Stomach (tissue), 9 donors: Measurements from ENCODE around the gene TACR3. TPM values are rescaled to one million over a fixed set of nuclear protein-coding genes. Genes with fewer than 3 reads are reported as not detected.

ENCODE experiments used
- DNase-seq, 2 donors: peaks; one replicate each; pipeline versions ENCODE4 v3.0.0 to v3.0.0-alpha.2; 2013 to 2019
- H3K27ac ChIP-seq, 5 donors: fragments of 200-600 bp in 4 of 5; sonication (generic) in 4 of 5; one replicate each; pipeline ENCODE4 v1.5.1; 2013 to 2019; ENCODE audit warnings: mild to moderate bottlenecking in 1 of 5, moderate library complexity in 1 of 5
- H3K27me3 ChIP-seq, 3 donors: fragments of 200-600 bp; sonication (generic); one replicate each; pipeline ENCODE4 v1.5.1; 2017 to 2019; ENCODE audit warnings: mixed run types in 1 of 3
- H3K36me3 ChIP-seq, 4 donors: fragments of 200-600 bp; sonication (generic); 1 replicate in 3 of 4; 2 replicates in 1 of 4; pipeline ENCODE4 v1.5.1; 2016 to 2019
- H3K4me1 ChIP-seq, 4 donors: fragments of 200-600 bp; sonication (generic); one replicate each; pipeline ENCODE4 v1.5.1; 2016 to 2019
- H3K4me3 ChIP-seq, 4 donors: fragments of 200-600 bp; sonication (generic) in 3 of 4; one replicate each; pipeline ENCODE4 v1.5.1; 2016 to 2019; ENCODE audit warnings: mild to moderate bottlenecking in 1 of 4
- H3K9me3 ChIP-seq, 4 donors: fragments of 200-600 bp; sonication (generic); one replicate each; pipeline ENCODE4 v1.5.1; 2016 to 2019
- EP300 ChIP-seq: sonication (generic); formaldehyde crosslinking; IDR thresholded peaks from one replicate; pipeline ENCODE4 v1.6.1; 2017; ENCODE audit warnings: antibody characterized with exemption
- POLR2A ChIP-seq, 4 donors: fragments of 450-650 bp; IDR thresholded peaks; one replicate each; pipeline ENCODE4 v1.6.1; 2016; ENCODE audit warnings: antibody characterized with exemption in 4 of 4, control low read depth in 2 of 4, mild to moderate bottlenecking in 1 of 4, moderate library complexity in 1 of 4
- POLR2AphosphoS5 ChIP-seq, 3 donors: sonication (generic); formaldehyde crosslinking; IDR thresholded peaks; one replicate each; pipeline ENCODE4 v1.6.1; 2016; ENCODE audit warnings: antibody characterized with exemption in 3 of 3
- WGBS, 5 donors: extraction: QIAGEN DNeasy Blood & Tissue Kit in 3 of 5; methylation state at CpG; one replicate each; pipeline versions ENCODE4 v1.1.5 to v1.1.7; 2013 to 2018; 5-methylcytosine and 5-hydroxymethylcytosine counted together
- intact Hi-C: fragments of 100-400 bp; cut with DNase I; formaldehyde crosslinking; loops from one replicate; pipeline ENCODE4 v1.15.1; 2023; ENCODE audit warnings: low total_unique reads
- polyA plus RNA-seq, 3 donors: library from polyadenylated mRNA; stranded (reverse); fragments of 200-250 nt; gene quantifications; one replicate each; pipeline ENCODE4 v1.2.3, GENCODE V29; 2013
- total RNA-seq, 5 donors: library from RNA; depleted of rRNA; stranded (reverse); fragments of >200 nt; gene quantifications; one replicate each; pipeline versions ENCODE4 v1.1.0 to v1.2.3, GENCODE V29; 2014 to 2016
- TF ChIP-seq, protein P1 (sequence below), 7 experiments: fragments of 450-650 bp in 4 of 7; fragments of 200-600 bp in 3 of 7; sonication (generic) in 3 of 7; IDR thresholded peaks; one replicate each; pipeline ENCODE4 v1.5.1; 2016 to 2019; ENCODE audit warnings: antibody characterized with exemption in 7 of 7, control low read depth in 2 of 7, mild to moderate bottlenecking in 1 of 7
- donor health status: healthy with polysubstance abuse.
- donor health status: Bipolar disorder and iron deficiency.
- donor health status: healthy.

Gene TACR3
- total and polyA plus RNA-seq, 8 donors = 0.18 TPM; not detected in 7

DNA sequence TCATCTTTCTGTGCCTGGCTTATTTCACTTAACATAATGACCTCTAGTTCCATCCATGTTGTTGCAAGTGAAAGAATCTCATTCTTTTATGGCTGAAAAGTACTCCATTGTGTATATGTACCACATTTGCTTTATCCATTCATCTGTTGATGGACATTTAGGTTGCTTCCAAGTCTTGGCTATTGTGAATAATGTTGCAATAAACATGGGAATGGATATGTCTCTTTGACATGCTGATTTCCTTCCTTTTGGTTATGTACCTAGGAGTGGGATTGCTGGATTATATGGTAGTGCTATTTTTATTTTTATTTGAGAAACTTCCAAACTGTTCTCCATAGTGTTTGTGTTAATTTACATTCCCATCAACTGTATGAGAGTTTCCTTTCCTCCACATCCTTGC, 71.2 kb downstream of the TACR3 start:
- Histone ChIP-seq H3K9me3 (peaks cover 0 to 4% (median 0%) of the 10 kb centered on the region in 4 donors), H3K27ac (no peak overlapping the region), H3K36me3 (no peaks in the 10 kb centered on the region), H3K4me1 (no peaks in the 10 kb centered on the region), H3K27me3 (no peaks in the 10 kb centered on the region), H3K4me3 (no peak overlapping the region)
- TF ChIP-seq EP300 (no peak), POLR2AphosphoS5 (IDR thresholded peaks at IDR 0.05) (no peak), POLR2A (IDR thresholded peaks at IDR 0.05) (no peak)
- TF ChIP-seq, protein P1, sequence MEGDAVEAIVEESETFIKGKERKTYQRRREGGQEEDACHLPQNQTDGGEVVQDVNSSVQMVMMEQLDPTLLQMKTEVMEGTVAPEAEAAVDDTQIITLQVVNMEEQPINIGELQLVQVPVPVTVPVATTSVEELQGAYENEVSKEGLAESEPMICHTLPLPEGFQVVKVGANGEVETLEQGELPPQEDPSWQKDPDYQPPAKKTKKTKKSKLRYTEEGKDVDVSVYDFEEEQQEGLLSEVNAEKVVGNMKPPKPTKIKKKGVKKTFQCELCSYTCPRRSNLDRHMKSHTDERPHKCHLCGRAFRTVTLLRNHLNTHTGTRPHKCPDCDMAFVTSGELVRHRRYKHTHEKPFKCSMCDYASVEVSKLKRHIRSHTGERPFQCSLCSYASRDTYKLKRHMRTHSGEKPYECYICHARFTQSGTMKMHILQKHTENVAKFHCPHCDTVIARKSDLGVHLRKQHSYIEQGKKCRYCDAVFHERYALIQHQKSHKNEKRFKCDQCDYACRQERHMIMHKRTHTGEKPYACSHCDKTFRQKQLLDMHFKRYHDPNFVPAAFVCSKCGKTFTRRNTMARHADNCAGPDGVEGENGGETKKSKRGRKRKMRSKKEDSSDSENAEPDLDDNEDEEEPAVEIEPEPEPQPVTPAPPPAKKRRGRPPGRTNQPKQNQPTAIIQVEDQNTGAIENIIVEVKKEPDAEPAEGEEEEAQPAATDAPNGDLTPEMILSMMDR (IDR thresholded peaks at IDR 0.05) = no peak
- intact Hi-C loops = no loop called here
- no peak for DNase-seq

DNA sequence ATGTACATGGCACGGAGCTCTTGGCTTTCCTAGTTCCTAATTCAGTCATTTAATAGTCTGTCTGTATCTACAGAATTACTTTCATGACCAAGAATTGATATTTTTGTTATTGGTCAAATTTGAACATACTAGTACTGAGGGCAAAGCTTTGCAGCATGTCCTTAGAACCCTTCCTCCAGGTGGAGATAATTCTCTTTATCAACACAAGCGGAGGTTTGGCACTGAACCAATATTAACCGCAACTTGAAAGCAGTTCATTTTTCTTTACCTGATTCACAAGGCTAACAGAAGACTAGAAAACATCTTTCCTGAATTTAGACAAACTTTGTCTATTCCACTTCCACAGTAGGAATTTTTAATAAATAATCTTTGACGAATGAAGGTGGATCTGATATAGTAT, 73.8 kb downstream of the TACR3 start:
- Histone ChIP-seq H3K27me3 (no peaks in the 10 kb centered on the region), H3K4me1 (no peaks in the 10 kb centered on the region), H3K36me3 (no peaks in the 10 kb centered on the region), H3K27ac (no peak overlapping the region), H3K9me3 (peaks cover 0 to 10% (median 3%) of the 10 kb centered on the region in 4 donors), H3K4me3 (no peak overlapping the region)
- intact Hi-C loops = no loop called here
- DNase-seq = peak in 1 of 2 donors; percentile 7
- 37 to 57% (median 49%) methylated on average over 4 of the region's 4 CpGs for WGBS, 5 donors
- TF ChIP-seq, protein P1 (IDR thresholded peaks at IDR 0.05) = no peak

DNA sequence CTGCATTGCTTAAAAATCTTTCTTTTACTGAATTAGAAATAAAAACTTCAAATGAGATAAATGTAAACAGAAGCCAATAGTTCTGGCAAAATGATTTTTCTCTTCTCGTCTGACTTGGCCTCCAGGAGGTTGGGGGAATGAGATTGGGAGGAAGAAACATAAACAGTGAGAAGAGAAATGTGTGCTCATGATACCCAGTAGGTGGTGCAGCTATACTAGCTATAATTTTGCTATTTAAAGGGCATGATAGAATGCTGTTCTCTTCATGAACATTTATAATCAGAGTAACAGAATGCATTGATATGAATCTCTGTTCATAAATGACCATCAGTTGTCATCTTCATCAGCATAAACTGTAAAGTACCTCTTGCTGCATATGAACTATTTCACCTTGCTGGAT, 85.5 kb downstream of the TACR3 start:
- H3K4me3 ChIP-seq = no peak overlapping the region
- no peaks in the 10 kb centered on the region for H3K4me1 ChIP-seq
- no peak overlapping the region for H3K27ac ChIP-seq
- intact Hi-C loops = no loop called here
- no peaks in the 10 kb centered on the region for H3K9me3 ChIP-seq
- H3K36me3 ChIP-seq = no peaks in the 10 kb centered on the region
- peak in 1 of 2 donors; percentile 7 for DNase-seq
- H3K27me3 ChIP-seq = no peaks in the 10 kb centered on the region
- no peak for TF ChIP-seq POLR2AphosphoS5 (IDR thresholded peaks at IDR 0.05)
- TF ChIP-seq EP300 = no peak
- TF ChIP-seq, protein P1 (IDR thresholded peaks at IDR 0.05) = no peak
- no peak for TF ChIP-seq POLR2A (IDR thresholded peaks at IDR 0.05)
- WGBS, 5 donors = 3 to 21% (median 10%) methylated on average over 1 of the region's 1 CpG

DNA sequence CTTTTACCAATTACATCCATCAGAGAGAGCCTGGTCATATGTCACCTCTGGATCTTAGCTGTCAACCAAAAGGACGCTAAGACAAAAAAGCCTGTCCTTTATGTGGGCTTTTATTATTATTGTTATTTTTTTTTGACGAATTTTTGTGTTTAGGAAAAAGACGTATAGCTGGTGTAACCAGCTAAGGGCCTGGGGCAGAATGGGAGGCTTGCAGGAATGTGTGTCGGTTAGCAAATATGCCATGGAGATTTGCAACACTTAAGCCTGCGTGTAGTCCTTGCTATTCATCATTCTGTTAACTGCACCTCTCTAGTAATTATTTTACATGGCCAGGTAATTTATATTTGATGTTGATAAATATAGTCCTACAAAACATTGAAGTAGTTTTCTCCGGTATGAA, 93.5 kb downstream of the TACR3 start:
- H3K4me1 ChIP-seq = no peaks in the 10 kb centered on the region
- no peak overlapping the region for H3K4me3 ChIP-seq
- no peaks in the 10 kb centered on the region for H3K36me3 ChIP-seq
- no peaks in the 10 kb centered on the region for H3K9me3 ChIP-seq
- TF ChIP-seq POLR2A (IDR thresholded peaks at IDR 0.05) (no peak), POLR2AphosphoS5 (IDR thresholded peaks at IDR 0.05) (no peak), EP300 (no peak)
- TF ChIP-seq, protein P1 (IDR thresholded peaks at IDR 0.05) = no peak
- DNase-seq = no peak
- no peaks in the 10 kb centered on the region for H3K27me3 ChIP-seq
- WGBS, 5 donors = 80 to 88% (median 84%) methylated on average over 6 of the region's 6 CpGs
- no peak overlapping the region for H3K27ac ChIP-seq
- intact Hi-C loops = no loop called here
